Lower leg skin (tissue), 4 donors: ENCODE data around the gene ASXL2. TPM values are rescaled to one million over a fixed set of nuclear protein-coding genes. Genes with fewer than 3 reads are reported as not detected.

Source experiments
- DNase-seq, 2 donors: peaks; one replicate each; pipeline ENCODE4 v3.0.0-alpha.2; 2019; ENCODE audit warnings: low spot score in 2 of 2
- H3K4me3 ChIP-seq: fragments of 200-600 bp; sonication (generic); 2 replicates; pipeline ENCODE4 v1.5.1; 2017; ENCODE audit warnings: mild to moderate bottlenecking, low read depth; ENCODE audit not compliant: poor library complexity, severe bottlenecking
- POLR2A ChIP-seq, 2 donors: fragments of 450-650 bp; IDR thresholded peaks; one replicate each; pipeline ENCODE4 v1.6.1; 2016 to 2017; ENCODE audit warnings: antibody characterized with exemption in 2 of 2, mild to moderate bottlenecking in 1 of 2, moderate library complexity in 1 of 2
- WGBS, 2 donors: methylation state at CpG; one replicate each; pipeline ENCODE4 v1.1.5; 2018; 5-methylcytosine and 5-hydroxymethylcytosine counted together
- intact Hi-C: fragments of 100-400 bp; cut with DNase I; formaldehyde crosslinking; loops from one replicate; pipeline ENCODE4 v1.15.0; 2023; ENCODE audit warnings: low total_unique reads
- total RNA-seq, 4 donors: library from RNA; depleted of rRNA; stranded (reverse); fragments of >200 nt; gene quantifications; one replicate each; pipeline ENCODE4 v1.1.0, GENCODE V29; 2016
- TF ChIP-seq, protein P1 (sequence below), 3 donors: fragments of 450-650 bp; IDR thresholded peaks; one replicate each; pipeline ENCODE4 v1.5.1; 2016; ENCODE audit warnings: antibody characterized with exemption in 3 of 3, mild to moderate bottlenecking in 3 of 3, moderate library complexity in 2 of 3

The ASXL2 gene
- total RNA-seq, 4 donors from 2014 or later: 15.1 to 21.4 (median 20.0) TPM

DNA sequence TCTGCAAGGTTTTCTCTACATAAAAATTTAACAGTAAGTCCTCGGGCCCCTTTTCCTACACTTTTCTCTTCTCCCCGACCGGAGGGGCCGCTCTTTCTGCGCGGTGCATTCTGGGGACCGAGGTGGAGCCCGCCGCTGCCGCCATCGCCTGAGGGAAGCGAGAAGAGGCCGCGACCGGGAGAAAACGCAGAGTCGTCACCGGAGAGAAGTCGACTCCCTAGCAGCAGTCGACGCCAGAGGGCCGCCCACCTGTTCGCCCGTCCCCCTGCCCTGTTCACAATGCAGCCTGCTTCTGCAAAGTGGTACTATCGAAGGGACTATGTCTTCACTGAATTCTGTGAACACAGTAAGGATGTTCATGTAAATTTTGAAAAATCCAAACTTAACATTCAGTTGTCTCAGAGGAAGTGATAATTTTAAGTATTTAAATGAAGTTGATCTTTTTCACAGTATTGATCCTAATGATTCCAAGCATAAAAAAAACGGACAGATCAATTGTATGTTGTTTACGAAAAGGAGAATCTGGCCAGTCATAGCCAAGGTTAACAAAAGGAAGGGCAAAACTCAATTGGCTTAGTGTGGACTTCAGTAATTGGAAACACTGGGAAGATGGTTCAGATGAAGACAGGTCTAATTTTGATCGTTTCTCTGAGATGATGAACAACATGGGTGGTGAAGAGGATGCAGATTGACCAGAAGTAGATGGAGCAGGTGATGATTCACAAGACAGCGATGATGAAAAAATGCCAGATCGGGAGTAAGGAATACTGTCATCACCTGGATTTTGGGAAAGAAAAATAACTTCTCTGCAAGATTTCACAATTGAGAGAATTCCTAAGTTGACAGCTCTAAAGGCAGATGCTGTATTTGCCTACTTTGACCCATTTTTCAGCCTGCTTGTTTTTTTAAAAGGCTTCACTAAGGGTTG is 55.8 kb downstream of the ASXL2 start:
- no peak for DNase-seq
- WGBS, 2 donors: 44% methylated on average over 30 of the region's 30 CpGs
- intact Hi-C loops: no loop called here
- no peak overlapping the region for H3K4me3 ChIP-seq
- no peak for TF ChIP-seq POLR2A (IDR thresholded peaks at IDR 0.05)
- TF ChIP-seq, protein P1, sequence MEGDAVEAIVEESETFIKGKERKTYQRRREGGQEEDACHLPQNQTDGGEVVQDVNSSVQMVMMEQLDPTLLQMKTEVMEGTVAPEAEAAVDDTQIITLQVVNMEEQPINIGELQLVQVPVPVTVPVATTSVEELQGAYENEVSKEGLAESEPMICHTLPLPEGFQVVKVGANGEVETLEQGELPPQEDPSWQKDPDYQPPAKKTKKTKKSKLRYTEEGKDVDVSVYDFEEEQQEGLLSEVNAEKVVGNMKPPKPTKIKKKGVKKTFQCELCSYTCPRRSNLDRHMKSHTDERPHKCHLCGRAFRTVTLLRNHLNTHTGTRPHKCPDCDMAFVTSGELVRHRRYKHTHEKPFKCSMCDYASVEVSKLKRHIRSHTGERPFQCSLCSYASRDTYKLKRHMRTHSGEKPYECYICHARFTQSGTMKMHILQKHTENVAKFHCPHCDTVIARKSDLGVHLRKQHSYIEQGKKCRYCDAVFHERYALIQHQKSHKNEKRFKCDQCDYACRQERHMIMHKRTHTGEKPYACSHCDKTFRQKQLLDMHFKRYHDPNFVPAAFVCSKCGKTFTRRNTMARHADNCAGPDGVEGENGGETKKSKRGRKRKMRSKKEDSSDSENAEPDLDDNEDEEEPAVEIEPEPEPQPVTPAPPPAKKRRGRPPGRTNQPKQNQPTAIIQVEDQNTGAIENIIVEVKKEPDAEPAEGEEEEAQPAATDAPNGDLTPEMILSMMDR (IDR thresholded peaks at IDR 0.05): no peak

GRCh38 chr2:25821225-25822056 is 56.8 kb downstream of the ASXL2 start:
- no peak overlapping the region for H3K4me3 ChIP-seq
- no peak for DNase-seq
- WGBS, 2 donors: 72 to 73% methylated on average over 9 of the region's 9 CpGs
- intact Hi-C loops: no loop called here
- TF ChIP-seq, protein P1 (IDR thresholded peaks at IDR 0.05): no peak
- TF ChIP-seq POLR2A (IDR thresholded peaks at IDR 0.05): no peak

GRCh38 chr2:25819597-25820039 is 58.7 kb downstream of the ASXL2 start:
- H3K4me3 ChIP-seq: no peak overlapping the region
- intact Hi-C loops: no loop called here
- no peak for TF ChIP-seq POLR2A (IDR thresholded peaks at IDR 0.05)
- TF ChIP-seq, protein P1 (IDR thresholded peaks at IDR 0.05): no peak
- no peak for DNase-seq

DNA sequence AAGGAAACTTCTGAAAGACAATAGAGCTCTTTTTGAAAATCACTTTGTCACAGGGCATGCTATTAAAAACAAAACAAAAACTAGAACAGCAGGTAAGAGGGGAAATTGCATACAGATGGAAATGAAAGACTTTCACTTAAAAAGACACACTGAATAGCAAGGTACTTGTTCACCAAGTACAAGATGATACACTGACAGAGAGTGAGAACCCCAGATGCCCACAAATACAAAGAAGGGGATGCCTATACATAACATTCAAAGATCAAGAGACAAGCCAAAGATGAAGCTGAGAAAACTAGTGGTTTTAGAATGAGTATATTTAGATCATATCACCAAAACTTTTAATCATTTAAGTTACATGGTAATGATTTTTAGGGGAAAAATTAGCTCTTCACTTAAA is 60.7 kb downstream of the ASXL2 start:
- TF ChIP-seq, protein P1 (IDR thresholded peaks at IDR 0.05): no peak
- no peak for TF ChIP-seq POLR2A (IDR thresholded peaks at IDR 0.05)
- intact Hi-C loops: no loop called here
- H3K4me3 ChIP-seq: no peak overlapping the region
- DNase-seq: no peak

- TF ChIP-seq POLR2A (IDR thresholded peaks at IDR 0.05): no peak
- TF ChIP-seq, protein P1 (IDR thresholded peaks at IDR 0.05): no peak
- DNase-seq: no peak
- no peak overlapping the region for H3K4me3 ChIP-seq
- WGBS, 2 donors: 84 to 87% methylated on average over 3 of the region's 3 CpGs
- intact Hi-C loops: no loop called here
Measured at GRCh38 chr2:25817006-25817405, 61.3 kb downstream of the ASXL2 start.
